Stomach (tissue), 9 donors: Measurements from ENCODE around the gene LYRM2. TPM values are rescaled to one million over a fixed set of nuclear protein-coding genes. Genes with fewer than 3 reads are reported as not detected.

Source experiments
- DNase-seq, 2 donors: peaks; one replicate each; pipeline versions ENCODE4 v3.0.0 to v3.0.0-alpha.2; 2013 to 2019
- H3K27ac ChIP-seq, 5 donors: fragments of 200-600 bp in 4 of 5; sonication (generic) in 4 of 5; one replicate each; pipeline ENCODE4 v1.5.1; 2013 to 2019; ENCODE audit warnings: mild to moderate bottlenecking in 1 of 5, moderate library complexity in 1 of 5
- H3K27me3 ChIP-seq, 3 donors: fragments of 200-600 bp; sonication (generic); one replicate each; pipeline ENCODE4 v1.5.1; 2017 to 2019; ENCODE audit warnings: mixed run types in 1 of 3
- H3K36me3 ChIP-seq, 4 donors: fragments of 200-600 bp; sonication (generic); 1 replicate in 3 of 4; 2 replicates in 1 of 4; pipeline ENCODE4 v1.5.1; 2016 to 2019
- H3K4me1 ChIP-seq, 4 donors: fragments of 200-600 bp; sonication (generic); one replicate each; pipeline ENCODE4 v1.5.1; 2016 to 2019
- H3K4me3 ChIP-seq, 4 donors: fragments of 200-600 bp; sonication (generic) in 3 of 4; one replicate each; pipeline ENCODE4 v1.5.1; 2016 to 2019; ENCODE audit warnings: mild to moderate bottlenecking in 1 of 4
- H3K9me3 ChIP-seq, 4 donors: fragments of 200-600 bp; sonication (generic); one replicate each; pipeline ENCODE4 v1.5.1; 2016 to 2019
- CTCF ChIP-seq, 7 experiments: fragments of 450-650 bp in 4 of 7; fragments of 200-600 bp in 3 of 7; sonication (generic) in 3 of 7; IDR thresholded peaks; one replicate each; pipeline ENCODE4 v1.5.1; 2016 to 2019; ENCODE audit warnings: antibody characterized with exemption in 7 of 7, control low read depth in 2 of 7, mild to moderate bottlenecking in 1 of 7
- EP300 ChIP-seq: sonication (generic); formaldehyde crosslinking; IDR thresholded peaks from one replicate; pipeline ENCODE4 v1.6.1; 2017; ENCODE audit warnings: antibody characterized with exemption
- POLR2A ChIP-seq, 4 donors: fragments of 450-650 bp; IDR thresholded peaks; one replicate each; pipeline ENCODE4 v1.6.1; 2016; ENCODE audit warnings: antibody characterized with exemption in 4 of 4, control low read depth in 2 of 4, mild to moderate bottlenecking in 1 of 4, moderate library complexity in 1 of 4
- POLR2AphosphoS5 ChIP-seq, 3 donors: sonication (generic); formaldehyde crosslinking; IDR thresholded peaks; one replicate each; pipeline ENCODE4 v1.6.1; 2016; ENCODE audit warnings: antibody characterized with exemption in 3 of 3
- WGBS, 5 donors: extraction: QIAGEN DNeasy Blood & Tissue Kit in 3 of 5; methylation state at CpG; one replicate each; pipeline versions ENCODE4 v1.1.5 to v1.1.7; 2013 to 2018; 5-methylcytosine and 5-hydroxymethylcytosine counted together
- intact Hi-C: fragments of 100-400 bp; cut with DNase I; formaldehyde crosslinking; loops from one replicate; pipeline ENCODE4 v1.15.1; 2023; ENCODE audit warnings: low total_unique reads
- polyA plus RNA-seq, 3 donors: library from polyadenylated mRNA; stranded (reverse); fragments of 200-250 nt; gene quantifications; one replicate each; pipeline ENCODE4 v1.2.3, GENCODE V29; 2013
- total RNA-seq, 5 donors: library from RNA; depleted of rRNA; stranded (reverse); fragments of >200 nt; gene quantifications; one replicate each; pipeline versions ENCODE4 v1.1.0 to v1.2.3, GENCODE V29; 2014 to 2016
- donor health status: healthy with polysubstance abuse.
- donor health status: Bipolar disorder and iron deficiency.
- donor health status: healthy.

Gene LYRM2
- total and polyA plus RNA-seq, 8 donors = 1.4 to 26.7 (median 13.0) TPM

GRCh38 chr6:89660981-89661380 is 22.4 kb upstream of the LYRM2 start:
- WGBS, 5 donors = 89 to 96% (median 93%) methylated on average over 4 of the region's 4 CpGs
- peaks cover 52 to 99% (median 97%) of the 10 kb centered on the region in 4 donors for H3K36me3 ChIP-seq
- no peak for DNase-seq

GRCh38 chr6:89657445-89658158 is 19.1 kb upstream of the LYRM2 start:
- DNase-seq = no peak
- TF ChIP-seq POLR2AphosphoS5 (IDR thresholded peaks at IDR 0.05) = no peak
- no peak for TF ChIP-seq POLR2A (IDR thresholded peaks at IDR 0.05)
- TF ChIP-seq CTCF (IDR thresholded peaks at IDR 0.05) = no peak
- TF ChIP-seq EP300 = no peak
- Histone ChIP-seq H3K9me3 (no peaks in the 10 kb centered on the region), H3K27ac (no peak overlapping the region), H3K4me3 (no peak overlapping the region), H3K27me3 (no peaks in the 10 kb centered on the region), H3K36me3 (peaks cover 55 to 99% (median 98%) of the 10 kb centered on the region in 4 donors), H3K4me1 (no peaks in the 10 kb centered on the region)
- WGBS, 5 donors = 83 to 88% (median 85%) methylated on average over 13 of the region's 13 CpGs
- intact Hi-C loops = no loop called here

More at GRCh38 chr6:89660981-89661380, 22.4 kb upstream of the LYRM2 start:
- Histone ChIP-seq H3K9me3 (no peaks in the 10 kb centered on the region), H3K27me3 (no peaks in the 10 kb centered on the region), H3K4me3 (no peak overlapping the region), H3K4me1 (no peaks in the 10 kb centered on the region), H3K27ac (no peak overlapping the region)
- intact Hi-C loops = no loop called here
- TF ChIP-seq POLR2AphosphoS5 (IDR thresholded peaks at IDR 0.05) = no peak
- no peak for TF ChIP-seq EP300
- TF ChIP-seq CTCF (IDR thresholded peaks at IDR 0.05) = no peak
- TF ChIP-seq POLR2A (IDR thresholded peaks at IDR 0.05) = no peak

- WGBS, 5 donors = 88 to 100% (median 97%) methylated on average over 2 of the region's 2 CpGs
- TF ChIP-seq CTCF (IDR thresholded peaks at IDR 0.05) (no peak), POLR2AphosphoS5 (IDR thresholded peaks at IDR 0.05) (no peak), EP300 (no peak), POLR2A (IDR thresholded peaks at IDR 0.05) (no peak)
- no peak overlapping the region for H3K4me3 ChIP-seq
- intact Hi-C loops = no loop called here
- H3K27me3 ChIP-seq = no peaks in the 10 kb centered on the region
- no peak overlapping the region for H3K27ac ChIP-seq
- no peaks in the 10 kb centered on the region for H3K9me3 ChIP-seq
- DNase-seq = no peak
- no peaks in the 10 kb centered on the region for H3K4me1 ChIP-seq
- H3K36me3 ChIP-seq = peaks cover 56 to 99% (median 97%) of the 10 kb centered on the region in 4 donors
Measured at GRCh38 chr6:89655122-89655521, 16.6 kb upstream of the LYRM2 start.

GRCh38 chr6:89650579-89650978 is 12.0 kb upstream of the LYRM2 start:
- no peaks in the 10 kb centered on the region for H3K27me3 ChIP-seq
- no peak overlapping the region for H3K4me3 ChIP-seq
- intact Hi-C loops = no loop called here
- peaks cover 39 to 99% (median 98%) of the 10 kb centered on the region in 4 donors for H3K36me3 ChIP-seq
- H3K9me3 ChIP-seq = no peaks in the 10 kb centered on the region
- WGBS, 5 donors = 90 to 97% (median 93%) methylated on average over 8 of the region's 8 CpGs
- no peak overlapping the region for H3K27ac ChIP-seq
- TF ChIP-seq POLR2AphosphoS5 (IDR thresholded peaks at IDR 0.05) (no peak), POLR2A (IDR thresholded peaks at IDR 0.05) (no peak), CTCF (IDR thresholded peaks at IDR 0.05) (no peak), EP300 (no peak)
- DNase-seq = no peak
- H3K4me1 ChIP-seq = no peaks in the 10 kb centered on the region
